Upper lobe of right lung (tissue), 1 donor: ENCODE measurements around the gene PLEKHG7. TPM values are rescaled to one million over a fixed set of nuclear protein-coding genes. Genes with fewer than 3 reads are reported as not detected.

Source experiments
- ATAC-seq: fragments of 200-7000 bp; cut with Tn5 transposase; one replicate; pipeline ENCODE4 v1.9.1; 2020; ENCODE audit warnings: mild to moderate bottlenecking, moderate library complexity
- DNase-seq: peaks from one replicate; pipeline ENCODE4 v3.0.0-alpha.2; 2020
- H3K27ac ChIP-seq: fragments of 200-600 bp; one replicate; pipeline ENCODE4 v1.8.0; 2022
- H3K27me3 ChIP-seq: fragments of 200-600 bp; one replicate; pipeline ENCODE4 v1.8.0; 2022; ENCODE audit warnings: mild to moderate bottlenecking
- H3K36me3 ChIP-seq: fragments of 200-600 bp; one replicate; pipeline ENCODE4 v1.8.0; 2022
- H3K4me1 ChIP-seq: fragments of 200-600 bp; one replicate; pipeline ENCODE4 v1.8.0; 2022
- H3K4me3 ChIP-seq: fragments of 200-600 bp; one replicate; pipeline ENCODE4 v1.8.0; 2022; ENCODE audit warnings: mild to moderate bottlenecking
- H3K9me3 ChIP-seq: fragments of 200-600 bp; one replicate; pipeline ENCODE4 v1.8.0; 2022
- CTCF ChIP-seq: fragments of 200-600 bp; IDR thresholded peaks from one replicate; pipeline ENCODE4 v1.8.0; 2022; ENCODE audit warnings: antibody characterized with exemption
- intact Hi-C: fragments of 100-400 bp; cut with DNase I; formaldehyde crosslinking; loops from one replicate; pipeline ENCODE4 v1.11.0; 2022
- total RNA-seq: library from RNA; stranded (reverse); fragmentation: NEBNext Ultra II Directional; extraction: Animal tissue kit (Norgen Biotek cat#: 25700); gene quantifications from one replicate; pipeline ENCODE4 v1.2.1, GENCODE V29; 2021
- donor health status: DM: no; HTN: yes; CAD: no; lungs with severe emphysema.

PLEKHG7 gene
- total RNA-seq, 1 donor from 2014 or later: not detected

GRCh38 chr12:92771001-92771400, 68.2 kb downstream of the PLEKHG7 start:
- DNase-seq: no peak
- Histone ChIP-seq H3K9me3 (no peaks in the 10 kb centered on the region), H3K4me3 (no peak overlapping the region), H3K36me3 (peaks cover 3% of the 10 kb centered on the region), H3K27ac (no peak overlapping the region), H3K27me3 (no peaks in the 10 kb centered on the region), H3K4me1 (peaks cover 23% of the 10 kb centered on the region)
- intact Hi-C loops: no loop called here
- peak; percentile 45 for ATAC-seq
- TF ChIP-seq CTCF: no peak

- Histone ChIP-seq H3K4me3 (no peak overlapping the region), H3K9me3 (no peaks in the 10 kb centered on the region), H3K4me1 (peaks cover 26% of the 10 kb centered on the region), H3K27ac (no peak overlapping the region), H3K36me3 (peaks cover 38% of the 10 kb centered on the region), H3K27me3 (no peaks in the 10 kb centered on the region)
- intact Hi-C loops: no loop called here
- ATAC-seq (no peak), DNase-seq (no peak)
- TF ChIP-seq CTCF: no peak
Observed at GRCh38 chr12:92775416-92775815, 72.6 kb downstream of the PLEKHG7 start.

- no peaks in the 10 kb centered on the region for H3K9me3 ChIP-seq
- DNase-seq (no peak), ATAC-seq (no peak)
- peaks cover 50% of the 10 kb centered on the region for H3K36me3 ChIP-seq
- intact Hi-C loops: no loop called here
- no peak for TF ChIP-seq CTCF
- H3K27ac ChIP-seq: no peak overlapping the region
- H3K27me3 ChIP-seq: no peaks in the 10 kb centered on the region
- no peak overlapping the region for H3K4me3 ChIP-seq
- peaks cover 19% of the 10 kb centered on the region for H3K4me1 ChIP-seq
Observed at GRCh38 chr12:92778525-92778924, 75.7 kb downstream of the PLEKHG7 start.

- H3K27ac ChIP-seq: no peak overlapping the region
- TF ChIP-seq CTCF: no peak
- peaks cover 25% of the 10 kb centered on the region for H3K4me1 ChIP-seq
- no peaks in the 10 kb centered on the region for H3K27me3 ChIP-seq
- DNase-seq (no peak), ATAC-seq (no peak)
- no peak overlapping the region for H3K4me3 ChIP-seq
- H3K36me3 ChIP-seq: peaks cover 50% of the 10 kb centered on the region
- intact Hi-C loops: no loop called here
- H3K9me3 ChIP-seq: no peaks in the 10 kb centered on the region
Observed at GRCh38 chr12:92779902-92780301, 77.1 kb downstream of the PLEKHG7 start.

GRCh38 chr12:92784356-92784755, 81.6 kb downstream of the PLEKHG7 start:
- intact Hi-C loops: no loop called here
- H3K27me3 ChIP-seq: no peaks in the 10 kb centered on the region
- TF ChIP-seq CTCF: no peak
- no peaks in the 10 kb centered on the region for H3K9me3 ChIP-seq
- H3K27ac ChIP-seq: no peak overlapping the region
- peaks cover 16% of the 10 kb centered on the region for H3K36me3 ChIP-seq
- DNase-seq (no peak), ATAC-seq (no peak)
- peaks cover 15% of the 10 kb centered on the region for H3K4me1 ChIP-seq
- no peak overlapping the region for H3K4me3 ChIP-seq
